Measurements from ENCODE around the gene NEO1.

DNA sequence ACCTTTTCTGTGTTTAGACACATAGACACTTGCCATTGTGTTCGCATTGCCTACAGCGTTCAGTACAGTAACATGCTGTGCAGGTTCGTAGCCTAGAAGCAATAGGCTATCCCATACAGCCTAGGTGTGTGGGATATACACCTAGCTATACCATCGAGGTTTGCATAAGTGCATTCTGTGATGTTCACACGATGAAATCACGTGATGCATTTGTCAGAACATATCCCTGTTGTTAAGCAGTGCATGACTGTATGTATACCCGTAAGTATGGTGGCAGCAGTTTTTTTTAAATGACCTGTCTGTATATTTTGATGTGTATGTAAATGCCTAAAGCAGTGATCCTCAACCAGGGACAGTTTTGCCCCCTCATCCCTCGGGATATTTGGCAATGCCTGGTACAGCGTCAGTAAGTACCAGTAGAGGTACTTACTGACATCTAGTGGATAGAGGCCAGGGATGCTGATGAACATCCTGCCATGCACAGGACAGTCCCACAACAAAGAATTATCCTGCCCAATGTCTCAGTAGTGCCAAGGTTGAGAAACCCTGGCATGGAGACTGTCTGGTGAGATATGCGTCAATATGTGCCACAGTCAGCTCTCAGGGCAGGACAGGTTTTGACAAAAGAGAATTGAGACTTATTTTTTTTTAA, 187.4 kb downstream of the NEO1 start:
- TF ChIP-seq, protein P1, sequence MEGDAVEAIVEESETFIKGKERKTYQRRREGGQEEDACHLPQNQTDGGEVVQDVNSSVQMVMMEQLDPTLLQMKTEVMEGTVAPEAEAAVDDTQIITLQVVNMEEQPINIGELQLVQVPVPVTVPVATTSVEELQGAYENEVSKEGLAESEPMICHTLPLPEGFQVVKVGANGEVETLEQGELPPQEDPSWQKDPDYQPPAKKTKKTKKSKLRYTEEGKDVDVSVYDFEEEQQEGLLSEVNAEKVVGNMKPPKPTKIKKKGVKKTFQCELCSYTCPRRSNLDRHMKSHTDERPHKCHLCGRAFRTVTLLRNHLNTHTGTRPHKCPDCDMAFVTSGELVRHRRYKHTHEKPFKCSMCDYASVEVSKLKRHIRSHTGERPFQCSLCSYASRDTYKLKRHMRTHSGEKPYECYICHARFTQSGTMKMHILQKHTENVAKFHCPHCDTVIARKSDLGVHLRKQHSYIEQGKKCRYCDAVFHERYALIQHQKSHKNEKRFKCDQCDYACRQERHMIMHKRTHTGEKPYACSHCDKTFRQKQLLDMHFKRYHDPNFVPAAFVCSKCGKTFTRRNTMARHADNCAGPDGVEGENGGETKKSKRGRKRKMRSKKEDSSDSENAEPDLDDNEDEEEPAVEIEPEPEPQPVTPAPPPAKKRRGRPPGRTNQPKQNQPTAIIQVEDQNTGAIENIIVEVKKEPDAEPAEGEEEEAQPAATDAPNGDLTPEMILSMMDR (IDR thresholded peaks at IDR 0.05 in 2 of 3, conservative IDR thresholded peaks at IDR 0.05 in 1 of 3; ENCODE audit: insufficient read depth in 2 of 3, low read depth in 1 of 3, low read length in 3 of 3), result peak; percentile 23 to 45 (median 41); a peak in 4 of 6 replicates
- TF ChIP-seq, protein P2, sequence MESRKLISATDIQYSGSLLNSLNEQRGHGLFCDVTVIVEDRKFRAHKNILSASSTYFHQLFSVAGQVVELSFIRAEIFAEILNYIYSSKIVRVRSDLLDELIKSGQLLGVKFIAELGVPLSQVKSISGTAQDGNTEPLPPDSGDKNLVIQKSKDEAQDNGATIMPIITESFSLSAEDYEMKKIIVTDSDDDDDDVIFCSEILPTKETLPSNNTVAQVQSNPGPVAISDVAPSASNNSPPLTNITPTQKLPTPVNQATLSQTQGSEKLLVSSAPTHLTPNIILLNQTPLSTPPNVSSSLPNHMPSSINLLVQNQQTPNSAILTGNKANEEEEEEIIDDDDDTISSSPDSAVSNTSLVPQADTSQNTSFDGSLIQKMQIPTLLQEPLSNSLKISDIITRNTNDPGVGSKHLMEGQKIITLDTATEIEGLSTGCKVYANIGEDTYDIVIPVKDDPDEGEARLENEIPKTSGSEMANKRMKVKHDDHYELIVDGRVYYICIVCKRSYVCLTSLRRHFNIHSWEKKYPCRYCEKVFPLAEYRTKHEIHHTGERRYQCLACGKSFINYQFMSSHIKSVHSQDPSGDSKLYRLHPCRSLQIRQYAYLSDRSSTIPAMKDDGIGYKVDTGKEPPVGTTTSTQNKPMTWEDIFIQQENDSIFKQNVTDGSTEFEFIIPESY (CRISPR knock-in tag; IDR thresholded peaks at IDR 0.05), result no peak
- TF ChIP-seq JUND (IDR thresholded peaks at IDR 0.05; ENCODE audit: borderline replicate concordance, low read depth, low read length) (no peak), JUND (tag; IDR thresholded peaks at IDR 0.05; ENCODE audit: borderline replicate concordance, low read depth, low read length) (no peak), TEAD2 (tag; IDR thresholded peaks at IDR 0.05) (no peak), PRPF4 (IDR thresholded peaks at IDR 0.05; ENCODE audit: insufficient read depth, low read depth, low read length, poor library complexity, severe bottlenecking) (no peak), POLR2AphosphoS5 (IDR thresholded peaks at IDR 0.05; ENCODE audit: control insufficient read depth, insufficient read depth, low read depth, low read length) (no peak), SRF (CRISPR knock-in tag; IDR thresholded peaks at IDR 0.05) (no peak), RBBP5 (IDR thresholded peaks at IDR 0.05; ENCODE audit: borderline replicate concordance, insufficient read depth, low read length, poor library complexity, severe bottlenecking) (no peak), ZNF740 (CRISPR knock-in tag; IDR thresholded peaks at IDR 0.05) (no peak), ZNF740 (tag; IDR thresholded peaks at IDR 0.05) (no peak)
